ENCODE results near the gene KRTAP10-5.

DNA sequence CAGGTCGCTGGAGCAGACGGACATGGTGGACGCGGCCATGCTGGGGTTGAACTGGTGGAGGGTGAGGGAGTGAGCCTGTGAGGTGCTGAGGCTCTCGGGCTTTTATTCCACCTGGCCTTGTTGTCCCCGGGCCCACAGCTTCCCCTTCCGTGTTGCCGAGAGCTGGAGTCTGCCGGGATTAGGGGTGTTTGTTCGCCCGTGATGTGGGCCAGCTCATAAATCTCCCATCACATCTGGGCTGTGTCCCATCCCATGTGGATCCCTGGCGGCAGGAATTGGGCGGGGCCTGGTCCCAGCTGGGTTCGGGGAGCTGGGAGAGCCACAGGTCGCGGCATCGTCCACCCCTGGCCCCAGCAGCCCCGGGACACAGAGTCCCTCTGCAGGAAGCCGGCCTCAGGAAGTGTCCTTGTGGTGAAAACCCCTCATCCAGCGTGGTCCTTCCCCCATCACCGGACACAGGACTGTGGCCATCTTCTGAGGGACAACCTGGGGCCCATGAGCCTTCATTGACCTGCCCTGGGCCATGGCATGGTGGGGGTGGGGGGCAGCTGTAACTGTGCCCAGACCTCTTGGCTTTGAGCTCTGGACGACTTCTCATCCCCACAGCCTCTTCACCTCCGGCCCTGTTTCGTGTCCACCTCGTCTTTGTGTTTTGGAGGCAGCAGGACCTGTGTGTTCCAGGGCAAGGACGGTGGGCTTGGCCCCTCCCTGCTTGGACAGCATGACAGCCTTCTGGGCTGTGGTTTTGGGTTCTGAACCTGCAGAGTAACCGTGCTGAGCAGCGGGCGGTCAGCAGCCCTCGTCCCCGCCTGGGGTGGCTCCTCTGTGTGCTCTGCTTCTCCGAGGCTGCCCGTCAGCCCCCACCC, 12.3 kb upstream of the KRTAP10-5 start, which contains the start of gene KRTAP10-6:
- TF ChIP-seq POLR2A (IDR thresholded peaks at IDR 0.05; ENCODE audit: low read depth) (no peak), POLR2AphosphoS5 (IDR thresholded peaks at IDR 0.05) (no peak), EP300 (IDR thresholded peaks at IDR 0.05) (no peak)
- TF ChIP-seq, protein P1, sequence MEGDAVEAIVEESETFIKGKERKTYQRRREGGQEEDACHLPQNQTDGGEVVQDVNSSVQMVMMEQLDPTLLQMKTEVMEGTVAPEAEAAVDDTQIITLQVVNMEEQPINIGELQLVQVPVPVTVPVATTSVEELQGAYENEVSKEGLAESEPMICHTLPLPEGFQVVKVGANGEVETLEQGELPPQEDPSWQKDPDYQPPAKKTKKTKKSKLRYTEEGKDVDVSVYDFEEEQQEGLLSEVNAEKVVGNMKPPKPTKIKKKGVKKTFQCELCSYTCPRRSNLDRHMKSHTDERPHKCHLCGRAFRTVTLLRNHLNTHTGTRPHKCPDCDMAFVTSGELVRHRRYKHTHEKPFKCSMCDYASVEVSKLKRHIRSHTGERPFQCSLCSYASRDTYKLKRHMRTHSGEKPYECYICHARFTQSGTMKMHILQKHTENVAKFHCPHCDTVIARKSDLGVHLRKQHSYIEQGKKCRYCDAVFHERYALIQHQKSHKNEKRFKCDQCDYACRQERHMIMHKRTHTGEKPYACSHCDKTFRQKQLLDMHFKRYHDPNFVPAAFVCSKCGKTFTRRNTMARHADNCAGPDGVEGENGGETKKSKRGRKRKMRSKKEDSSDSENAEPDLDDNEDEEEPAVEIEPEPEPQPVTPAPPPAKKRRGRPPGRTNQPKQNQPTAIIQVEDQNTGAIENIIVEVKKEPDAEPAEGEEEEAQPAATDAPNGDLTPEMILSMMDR (IDR thresholded peaks at IDR 0.05) = no peak
